ENCODE results near the gene IZUMO1. TPM values are rescaled to one million over a fixed set of nuclear protein-coding genes. Genes with fewer than 3 reads are reported as not detected.

The IZUMO1 gene
- total and polyA plus RNA-seq, 2 donors (not counting 3 experiments of a cell fraction or from before 2014, with no cell fraction given) = 0.18 to 1.2 TPM

GRCh38 chr19:48713864-48714755 is 32.6 kb downstream of the IZUMO1 start:
- peak overlapping the region; percentile 85 for H2AFZ ChIP-seq (ENCODE audit: low read depth, low read length)
- H3K4me1 ChIP-seq (ENCODE audit: control insufficient read depth, extremely low read depth, insufficient read depth, low read length) = peaks cover 15% of the 10 kb centered on the region
- peak overlapping the region; percentile 52 for H3K27ac ChIP-seq (ENCODE audit: insufficient read depth, low read depth, low read length)
- BruUV-seq (replicated peaks) = no TSS peak
- peak overlapping the region; percentile 37 to 63 (median 50) for H3K4me3 ChIP-seq (replicated peaks in 1 of 3; ENCODE audit: insufficient read depth in 1 of 3, low read depth in 1 of 3, low read length in 3 of 3)
- no peaks in the 10 kb centered on the region for H4K20me1 ChIP-seq (replicated peaks; ENCODE audit: control insufficient read depth, extremely low read depth, insufficient read depth, low read length)
- H3K36me3 ChIP-seq (ENCODE audit: control insufficient read depth in 2 of 2, extremely low read depth in 1 of 2, insufficient read depth in 2 of 2, low read length in 2 of 2) = no peaks in the 10 kb centered on the region
- H3K4me2 ChIP-seq (ENCODE audit: insufficient read depth, low read length) = peak overlapping the region; percentile 72
- intact Hi-C loops (cut with micrococcal nuclease) = loop anchor here (1.0 kb wide), 4 partner anchors 11 to 68 kb away; partner anchors contain the start of genes CA11 and RASIP1
- FAIRE-seq (peak; percentile 98), DNase-seq (ENCODE audit: low read depth, low spot score) (peak; percentile 100)
- peak overlapping the region; percentile 76 for H3K9ac ChIP-seq (replicated peaks; ENCODE audit: extremely low read depth, insufficient read depth, low read length)
- CTCF ChIA-PET = interaction anchor here (0.9 to 3.9 kb wide), 10 partner anchors 9 to 256 kb away, joined by 3 to 29 read pairs (median 11); partner anchors contain the start of genes CA11 and FUT2
- TF ChIP-seq POLR2AphosphoS5 (IDR thresholded peaks at IDR 0.05; ENCODE audit: insufficient read depth, low read depth, low read length) = no peak
- no peak for TF ChIP-seq GATA2 (IDR thresholded peaks at IDR 0.05; ENCODE audit: insufficient read depth, insufficient read length, low read depth, low read length)
- no peak for TF ChIP-seq CTCF (IDR thresholded peaks at IDR 0.05; ENCODE audit: extremely low read depth in 1 of 2, insufficient read depth in 1 of 2, low read depth in 1 of 2, low read length in 2 of 2)
- no peak for TF ChIP-seq JUN (IDR thresholded peaks at IDR 0.05; ENCODE audit: borderline replicate concordance, insufficient read depth, insufficient read length, low read depth)
- no peak for TF ChIP-seq POLR2A (IDR thresholded peaks at IDR 0.05; ENCODE audit: low read depth, low read length)
- TF ChIP-seq FOS (IDR thresholded peaks at IDR 0.05; ENCODE audit: borderline replicate concordance, insufficient read depth, low read length) = no peak
- no peak for TF ChIP-seq EZH2 (IDR thresholded peaks at IDR 0.05; ENCODE audit: borderline replicate concordance, low read depth, low read length, severe bottlenecking)
- no peak for TF ChIP-seq MAX (IDR thresholded peaks at IDR 0.05; ENCODE audit: insufficient read depth, insufficient read length)
- no peak for TF ChIP-seq MYC (IDR thresholded peaks at IDR 0.05; ENCODE audit: low read depth, low read length)
- H3K9me3 ChIP-seq (replicated peaks; ENCODE audit: control insufficient read depth, insufficient read depth, low read length) = no peaks in the 10 kb centered on the region
- POLR2A ChIA-PET = no interaction called here
- dilution Hi-C loops (cut with MboI; ENCODE audit: extremely low pct_ligation_motif_present, low sequenced_read_pairs) = no loop called here
- H3K27me3 ChIP-seq (ENCODE audit: control insufficient read depth in 2 of 2, insufficient read depth in 2 of 2, low read length in 2 of 2) = no peaks in the 10 kb centered on the region
- H3K79me2 ChIP-seq (ENCODE audit: control insufficient read depth, insufficient read depth, low read length) = no peaks in the 10 kb centered on the region
- H3K9me1 ChIP-seq (replicated peaks; ENCODE audit: control insufficient read depth, extremely low read depth, insufficient read depth, low read length) = no peaks in the 10 kb centered on the region

All from endothelial cell of umbilical vein (primary cell).